ENCODE results near the gene LST1.

The LST1 gene

DNA sequence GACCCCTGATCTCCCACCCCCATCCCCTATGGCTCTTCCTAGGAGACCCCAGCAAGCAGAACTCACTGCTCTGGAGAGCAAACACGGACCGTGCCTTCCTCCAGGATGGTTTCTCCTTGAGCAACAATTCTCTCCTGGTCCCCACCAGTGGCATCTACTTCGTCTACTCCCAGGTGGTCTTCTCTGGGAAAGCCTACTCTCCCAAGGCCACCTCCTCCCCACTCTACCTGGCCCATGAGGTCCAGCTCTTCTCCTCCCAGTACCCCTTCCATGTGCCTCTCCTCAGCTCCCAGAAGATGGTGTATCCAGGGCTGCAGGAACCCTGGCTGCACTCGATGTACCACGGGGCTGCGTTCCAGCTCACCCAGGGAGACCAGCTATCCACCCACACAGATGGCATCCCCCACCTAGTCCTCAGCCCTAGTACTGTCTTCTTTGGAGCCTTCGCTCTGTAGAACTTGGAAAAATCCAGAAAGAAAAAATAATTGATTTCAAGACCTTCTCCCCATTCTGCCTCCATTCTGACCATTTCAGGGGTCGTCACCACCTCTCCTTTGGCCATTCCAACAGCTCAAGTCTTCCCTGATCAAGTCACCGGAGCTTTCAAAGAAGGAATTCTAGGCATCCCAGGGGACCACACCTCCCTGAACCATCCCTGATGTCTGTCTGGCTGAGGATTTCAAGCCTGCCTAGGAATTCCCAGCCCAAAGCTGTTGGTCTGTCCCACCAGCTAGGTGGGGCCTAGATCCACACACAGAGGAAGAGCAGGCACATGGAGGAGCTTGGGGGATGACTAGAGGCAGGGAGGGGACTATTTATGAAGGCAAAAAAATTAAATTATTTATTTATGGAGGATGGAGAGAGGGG, 12.6 kb upstream of the LST1 start:
- TF ChIP-seq, protein P1, sequence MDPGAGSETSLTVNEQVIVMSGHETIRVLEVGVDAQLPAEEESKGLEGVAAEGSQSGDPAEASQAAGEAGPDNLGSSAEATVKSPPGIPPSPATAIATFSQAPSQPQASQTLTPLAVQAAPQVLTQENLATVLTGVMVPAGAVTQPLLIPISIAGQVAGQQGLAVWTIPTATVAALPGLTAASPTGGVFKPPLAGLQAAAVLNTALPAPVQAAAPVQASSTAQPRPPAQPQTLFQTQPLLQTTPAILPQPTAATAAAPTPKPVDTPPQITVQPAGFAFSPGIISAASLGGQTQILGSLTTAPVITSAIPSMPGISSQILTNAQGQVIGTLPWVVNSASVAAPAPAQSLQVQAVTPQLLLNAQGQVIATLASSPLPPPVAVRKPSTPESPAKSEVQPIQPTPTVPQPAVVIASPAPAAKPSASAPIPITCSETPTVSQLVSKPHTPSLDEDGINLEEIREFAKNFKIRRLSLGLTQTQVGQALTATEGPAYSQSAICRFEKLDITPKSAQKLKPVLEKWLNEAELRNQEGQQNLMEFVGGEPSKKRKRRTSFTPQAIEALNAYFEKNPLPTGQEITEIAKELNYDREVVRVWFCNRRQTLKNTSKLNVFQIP (CRISPR knock-in tag; IDR thresholded peaks at IDR 0.05; ENCODE audit: borderline replicate concordance, low read depth) = no peak
- no peak for ATAC-seq

DNA sequence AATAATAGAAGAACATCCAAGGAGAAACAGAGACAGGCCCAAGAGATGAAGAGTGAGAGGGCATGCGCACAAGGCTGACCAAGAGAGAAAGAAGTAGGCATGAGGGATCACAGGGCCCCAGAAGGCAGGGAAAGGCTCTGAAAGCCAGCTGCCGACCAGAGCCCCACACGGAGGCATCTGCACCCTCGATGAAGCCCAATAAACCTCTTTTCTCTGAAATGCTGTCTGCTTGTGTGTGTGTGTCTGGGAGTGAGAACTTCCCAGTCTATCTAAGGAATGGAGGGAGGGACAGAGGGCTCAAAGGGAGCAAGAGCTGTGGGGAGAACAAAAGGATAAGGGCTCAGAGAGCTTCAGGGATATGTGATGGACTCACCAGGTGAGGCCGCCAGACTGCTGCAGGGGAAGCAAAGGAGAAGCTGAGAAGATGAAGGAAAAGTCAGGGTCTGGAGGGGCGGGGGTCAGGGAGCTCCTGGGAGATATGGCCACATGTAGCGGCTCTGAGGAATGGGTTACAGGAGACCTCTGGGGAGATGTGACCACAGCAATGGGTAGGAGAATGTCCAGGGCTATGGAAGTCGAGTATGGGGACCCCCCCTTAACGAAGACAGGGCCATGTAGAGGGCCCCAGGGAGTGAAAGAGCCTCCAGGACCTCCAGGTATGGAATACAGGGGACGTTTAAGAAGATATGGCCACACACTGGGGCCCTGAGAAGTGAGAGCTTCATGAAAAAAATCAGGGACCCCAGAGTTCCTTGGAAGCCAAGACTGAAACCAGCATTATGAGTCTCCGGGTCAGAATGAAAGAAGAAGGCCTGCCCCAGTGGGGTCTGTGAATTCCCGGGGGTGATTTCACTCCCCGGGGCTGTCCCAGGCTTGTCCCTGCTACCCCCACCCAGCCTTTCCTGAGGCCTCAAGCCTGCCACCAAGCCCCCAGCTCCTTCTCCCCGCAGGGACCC, 11.7 kb upstream of the LST1 start:
- ATAC-seq = no peak
- no peak for TF ChIP-seq CSDC2 (CRISPR knock-in tag; IDR thresholded peaks at IDR 0.05)
- no peak for TF ChIP-seq ARNTL (CRISPR knock-in tag; IDR thresholded peaks at IDR 0.05; ENCODE audit: borderline replicate concordance, low read depth)
- no peak for TF ChIP-seq ISL1 (CRISPR knock-in tag; IDR thresholded peaks at IDR 0.05)
- TF ChIP-seq TCF4 (CRISPR knock-in tag; IDR thresholded peaks at IDR 0.05; ENCODE audit: borderline replicate concordance) = no peak
- TF ChIP-seq ZC3H10 (CRISPR knock-in tag; IDR thresholded peaks at IDR 0.05) = no peak

DNA sequence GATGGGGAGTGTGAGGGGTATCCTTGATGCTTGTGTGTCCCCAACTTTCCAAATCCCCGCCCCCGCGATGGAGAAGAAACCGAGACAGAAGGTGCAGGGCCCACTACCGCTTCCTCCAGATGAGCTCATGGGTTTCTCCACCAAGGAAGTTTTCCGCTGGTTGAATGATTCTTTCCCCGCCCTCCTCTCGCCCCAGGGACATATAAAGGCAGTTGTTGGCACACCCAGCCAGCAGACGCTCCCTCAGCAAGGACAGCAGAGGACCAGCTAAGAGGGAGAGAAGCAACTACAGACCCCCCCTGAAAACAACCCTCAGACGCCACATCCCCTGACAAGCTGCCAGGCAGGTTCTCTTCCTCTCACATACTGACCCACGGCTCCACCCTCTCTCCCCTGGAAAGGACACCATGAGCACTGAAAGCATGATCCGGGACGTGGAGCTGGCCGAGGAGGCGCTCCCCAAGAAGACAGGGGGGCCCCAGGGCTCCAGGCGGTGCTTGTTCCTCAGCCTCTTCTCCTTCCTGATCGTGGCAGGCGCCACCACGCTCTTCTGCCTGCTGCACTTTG, 10.7 kb upstream of the LST1 start, which contains the start of gene TNF:
TSS of gene TNF (plus strand) at position 231 of the 567 bp plus-strand sequence. CDS start at position 408, 177 bp downstream.
- ATAC-seq = no peak
- TF ChIP-seq SNAI2 (CRISPR knock-in tag; IDR thresholded peaks at IDR 0.05) (no peak), GLIS3 (CRISPR knock-in tag; IDR thresholded peaks at IDR 0.05) (no peak), TCF4 (CRISPR knock-in tag; IDR thresholded peaks at IDR 0.05; ENCODE audit: borderline replicate concordance) (no peak), ZFP30 (CRISPR knock-in tag; IDR thresholded peaks at IDR 0.05) (no peak), CSDC2 (CRISPR knock-in tag; IDR thresholded peaks at IDR 0.05) (no peak), OSR1 (CRISPR knock-in tag; IDR thresholded peaks at IDR 0.05) (no peak), ESRRG (CRISPR knock-in tag; IDR thresholded peaks at IDR 0.05) (no peak), TOX (CRISPR knock-in tag; IDR thresholded peaks at IDR 0.05; ENCODE audit: borderline replicate concordance) (no peak), ZFP3 (CRISPR knock-in tag; IDR thresholded peaks at IDR 0.05) (no peak), ARNTL (CRISPR knock-in tag; IDR thresholded peaks at IDR 0.05; ENCODE audit: borderline replicate concordance, low read depth) (no peak), BACH2 (CRISPR knock-in tag; IDR thresholded peaks at IDR 0.05; ENCODE audit: borderline replicate concordance) (no peak), ZNF70 (CRISPR knock-in tag; IDR thresholded peaks at IDR 0.05) (no peak)
- TF ChIP-seq, protein P2, sequence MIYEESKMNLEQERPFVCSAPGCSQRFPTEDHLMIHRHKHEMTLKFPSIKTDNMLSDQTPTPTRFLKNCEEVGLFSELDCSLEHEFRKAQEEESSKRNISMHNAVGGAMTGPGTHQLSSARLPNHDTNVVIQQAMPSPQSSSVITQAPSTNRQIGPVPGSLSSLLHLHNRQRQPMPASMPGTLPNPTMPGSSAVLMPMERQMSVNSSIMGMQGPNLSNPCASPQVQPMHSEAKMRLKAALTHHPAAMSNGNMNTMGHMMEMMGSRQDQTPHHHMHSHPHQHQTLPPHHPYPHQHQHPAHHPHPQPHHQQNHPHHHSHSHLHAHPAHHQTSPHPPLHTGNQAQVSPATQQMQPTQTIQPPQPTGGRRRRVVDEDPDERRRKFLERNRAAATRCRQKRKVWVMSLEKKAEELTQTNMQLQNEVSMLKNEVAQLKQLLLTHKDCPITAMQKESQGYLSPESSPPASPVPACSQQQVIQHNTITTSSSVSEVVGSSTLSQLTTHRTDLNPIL (CRISPR knock-in tag; IDR thresholded peaks at IDR 0.05; ENCODE audit: low read depth) = no peak
- TF ChIP-seq, protein P3, sequence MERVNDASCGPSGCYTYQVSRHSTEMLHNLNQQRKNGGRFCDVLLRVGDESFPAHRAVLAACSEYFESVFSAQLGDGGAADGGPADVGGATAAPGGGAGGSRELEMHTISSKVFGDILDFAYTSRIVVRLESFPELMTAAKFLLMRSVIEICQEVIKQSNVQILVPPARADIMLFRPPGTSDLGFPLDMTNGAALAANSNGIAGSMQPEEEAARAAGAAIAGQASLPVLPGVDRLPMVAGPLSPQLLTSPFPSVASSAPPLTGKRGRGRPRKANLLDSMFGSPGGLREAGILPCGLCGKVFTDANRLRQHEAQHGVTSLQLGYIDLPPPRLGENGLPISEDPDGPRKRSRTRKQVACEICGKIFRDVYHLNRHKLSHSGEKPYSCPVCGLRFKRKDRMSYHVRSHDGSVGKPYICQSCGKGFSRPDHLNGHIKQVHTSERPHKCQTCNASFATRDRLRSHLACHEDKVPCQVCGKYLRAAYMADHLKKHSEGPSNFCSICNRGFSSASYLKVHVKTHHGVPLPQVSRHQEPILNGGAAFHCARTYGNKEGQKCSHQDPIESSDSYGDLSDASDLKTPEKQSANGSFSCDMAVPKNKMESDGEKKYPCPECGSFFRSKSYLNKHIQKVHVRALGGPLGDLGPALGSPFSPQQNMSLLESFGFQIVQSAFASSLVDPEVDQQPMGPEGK (CRISPR knock-in tag; IDR thresholded peaks at IDR 0.05; ENCODE audit: borderline replicate concordance) = no peak
- TF ChIP-seq, protein P4, sequence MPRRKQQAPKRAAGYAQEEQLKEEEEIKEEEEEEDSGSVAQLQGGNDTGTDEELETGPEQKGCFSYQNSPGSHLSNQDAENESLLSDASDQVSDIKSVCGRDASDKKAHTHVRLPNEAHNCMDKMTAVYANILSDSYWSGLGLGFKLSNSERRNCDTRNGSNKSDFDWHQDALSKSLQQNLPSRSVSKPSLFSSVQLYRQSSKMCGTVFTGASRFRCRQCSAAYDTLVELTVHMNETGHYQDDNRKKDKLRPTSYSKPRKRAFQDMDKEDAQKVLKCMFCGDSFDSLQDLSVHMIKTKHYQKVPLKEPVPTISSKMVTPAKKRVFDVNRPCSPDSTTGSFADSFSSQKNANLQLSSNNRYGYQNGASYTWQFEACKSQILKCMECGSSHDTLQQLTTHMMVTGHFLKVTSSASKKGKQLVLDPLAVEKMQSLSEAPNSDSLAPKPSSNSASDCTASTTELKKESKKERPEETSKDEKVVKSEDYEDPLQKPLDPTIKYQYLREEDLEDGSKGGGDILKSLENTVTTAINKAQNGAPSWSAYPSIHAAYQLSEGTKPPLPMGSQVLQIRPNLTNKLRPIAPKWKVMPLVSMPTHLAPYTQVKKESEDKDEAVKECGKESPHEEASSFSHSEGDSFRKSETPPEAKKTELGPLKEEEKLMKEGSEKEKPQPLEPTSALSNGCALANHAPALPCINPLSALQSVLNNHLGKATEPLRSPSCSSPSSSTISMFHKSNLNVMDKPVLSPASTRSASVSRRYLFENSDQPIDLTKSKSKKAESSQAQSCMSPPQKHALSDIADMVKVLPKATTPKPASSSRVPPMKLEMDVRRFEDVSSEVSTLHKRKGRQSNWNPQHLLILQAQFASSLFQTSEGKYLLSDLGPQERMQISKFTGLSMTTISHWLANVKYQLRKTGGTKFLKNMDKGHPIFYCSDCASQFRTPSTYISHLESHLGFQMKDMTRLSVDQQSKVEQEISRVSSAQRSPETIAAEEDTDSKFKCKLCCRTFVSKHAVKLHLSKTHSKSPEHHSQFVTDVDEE (CRISPR knock-in tag; IDR thresholded peaks at IDR 0.05) = no peak
- TF ChIP-seq, protein P1 (CRISPR knock-in tag; IDR thresholded peaks at IDR 0.05; ENCODE audit: borderline replicate concordance, low read depth) = no peak

Data from SK-N-SH treated with all-trans-retinoic acid at 6 μM for 48 hours (cell line).